Trophoblast cell (in vitro differentiated cells and primary cell): Measurements from ENCODE around the gene GPC4. TPM values are rescaled to one million over a fixed set of nuclear protein-coding genes. Genes with fewer than 3 reads are reported as not detected.

Source experiments
- DNase-seq, 2 donors: peaks; one replicate each; pipeline ENCODE4 v3.0.0-alpha.2; 2016
- H2AFZ ChIP-seq: 2 replicates; pipeline ENCODE4 v1.6.1; 2013; ENCODE audit warnings: low read length, moderate library complexity, mild to moderate bottlenecking; ENCODE audit not compliant: insufficient read depth, poor library complexity
- H2AK5ac ChIP-seq: 2 replicates; pipeline ENCODE4 v1.6.1; 2013; ENCODE audit warnings: mild to moderate bottlenecking, low read length
- H2BK120ac ChIP-seq: 2 replicates; pipeline ENCODE4 v1.6.1; 2013; ENCODE audit warnings: low read length, mild to moderate bottlenecking, moderate library complexity; ENCODE audit not compliant: insufficient read depth, poor library complexity
- H2BK12ac ChIP-seq: 2 replicates; pipeline ENCODE4 v1.6.1; 2013; ENCODE audit warnings: mild to moderate bottlenecking, low read length, moderate library complexity
- H2BK5ac ChIP-seq: 2 replicates; pipeline ENCODE4 v1.6.1; 2013; ENCODE audit warnings: low read length, low read depth, moderate library complexity, mild to moderate bottlenecking; ENCODE audit not compliant: poor library complexity
- H3K14ac ChIP-seq: 2 replicates; pipeline ENCODE4 v1.6.1; 2013; ENCODE audit warnings: mild to moderate bottlenecking, low read length
- H3K18ac ChIP-seq: 2 replicates; pipeline ENCODE4 v1.6.1; 2013; ENCODE audit warnings: mild to moderate bottlenecking, low read length
- H3K23ac ChIP-seq: 2 replicates; pipeline ENCODE4 v1.6.1; 2013; ENCODE audit warnings: low read length
- H3K27ac ChIP-seq: 2 replicates; pipeline ENCODE4 v1.5.1; 2013; ENCODE audit warnings: low read depth, mild to moderate bottlenecking, inconsistent platforms, low read length, moderate library complexity
- H3K27me3 ChIP-seq: 2 replicates; pipeline ENCODE4 v1.6.1; 2013; ENCODE audit warnings: inconsistent platforms, mild to moderate bottlenecking, low read length, moderate library complexity; ENCODE audit not compliant: insufficient read depth
- H3K36me3 ChIP-seq, 2 experiments: 1 replicate in 1 of 2; 2 replicates in 1 of 2; pipeline ENCODE4 v1.6.1; 2013; ENCODE audit warnings: low read length in 2 of 2, mild to moderate bottlenecking in 2 of 2, moderate library complexity in 1 of 2; ENCODE audit not compliant: insufficient read depth in 2 of 2, control insufficient read depth in 1 of 2
- H3K4ac ChIP-seq: 2 replicates; pipeline ENCODE4 v1.6.1; 2013; ENCODE audit warnings: low read depth, mild to moderate bottlenecking, low read length, moderate library complexity
- H3K4me1 ChIP-seq, 2 experiments: 1 replicate in 1 of 2; 2 replicates in 1 of 2; pipeline ENCODE4 v1.6.1; 2013; ENCODE audit warnings: low read length in 2 of 2, mild to moderate bottlenecking in 2 of 2, moderate library complexity in 1 of 2; ENCODE audit not compliant: insufficient read depth in 2 of 2, control insufficient read depth in 1 of 2
- H3K4me2 ChIP-seq: 2 replicates; pipeline ENCODE4 v1.6.1; 2013; ENCODE audit warnings: inconsistent platforms, mild to moderate bottlenecking, low read length, moderate library complexity
- H3K4me3 ChIP-seq: 2 replicates; pipeline ENCODE4 v1.5.1; 2013; ENCODE audit warnings: mild to moderate bottlenecking, low read depth, low read length, inconsistent platforms
- H3K79me1 ChIP-seq: one replicate; pipeline ENCODE4 v1.6.1; 2013; ENCODE audit warnings: low read length
- H3K79me2 ChIP-seq: 2 replicates; pipeline ENCODE4 v1.6.1; 2013; ENCODE audit warnings: low read length, mild to moderate bottlenecking; ENCODE audit not compliant: control insufficient read depth, insufficient read depth, poor library complexity
- H3K9ac ChIP-seq: 2 replicates; pipeline ENCODE4 v1.6.1; 2013; ENCODE audit warnings: mild to moderate bottlenecking, low read length
- H3K9me3 ChIP-seq: 2 replicates; pipeline ENCODE4 v1.6.1; 2013; ENCODE audit warnings: low read depth, mild to moderate bottlenecking, control low read depth, inconsistent platforms, low read length; ENCODE audit not compliant: insufficient read depth
- H4K12ac ChIP-seq: 2 replicates; pipeline ENCODE4 v1.6.1; 2013; ENCODE audit warnings: low read depth, mild to moderate bottlenecking, low read length, moderate library complexity
- H4K8ac ChIP-seq: 2 replicates; pipeline ENCODE4 v1.6.1; 2013; ENCODE audit warnings: low read depth, mild to moderate bottlenecking, low read length, moderate library complexity
- H4K91ac ChIP-seq: one replicate; pipeline ENCODE4 v1.6.1; 2013; ENCODE audit warnings: low read depth, mild to moderate bottlenecking, low read length, moderate library complexity
- WGBS: extraction: QIAGEN DNeasy Blood & Tissue Kit; methylation state at CpG from one replicate; pipeline ENCODE4 v1.1.7; 2013; ENCODE audit warnings: missing lambda C conversion rate; ENCODE audit not compliant: insufficient read length, insufficient coverage; ENCODE audit errors: extremely low coverage; 5-methylcytosine and 5-hydroxymethylcytosine counted together
- polyA plus RNA-seq: library from polyadenylated mRNA; stranded (reverse); fragments of 200-250 nt; gene quantifications from 2 replicates; pipeline ENCODE4 v1.2.3, GENCODE V29; 2013

The GPC4 gene
- polyA plus RNA-seq, result 57.5 and 60.5 TPM in 2 replicates

- no CpG with 5 or more reads among the region's 90 CpGs for WGBS
- Histone ChIP-seq H3K23ac (no peak within 1 kb of the TSS), H2AK5ac (peak within 1 kb of the TSS; percentile 18), H3K4ac (peak within 1 kb of the TSS; percentile 84), H3K9ac (peak within 1 kb of the TSS; percentile 97), H3K14ac (peak within 1 kb of the TSS; percentile 80), H2BK5ac (peak within 1 kb of the TSS; percentile 68), H3K79me1 (peaks cover 32% of the 10 kb centered on the region), H3K36me3 (no peaks in the 10 kb centered on the region), H4K8ac (peak within 1 kb of the TSS; percentile 25), H3K4me2 (peak within 1 kb of the TSS; percentile 79), H3K9me3 (no peaks in the 10 kb centered on the region), H2BK120ac (peak within 1 kb of the TSS; percentile 53), H4K91ac (peak within 1 kb of the TSS; percentile 66), H4K12ac (peak within 1 kb of the TSS; percentile 87), H3K4me3 (peak within 1 kb of the TSS; percentile 98), H2BK12ac (peak within 1 kb of the TSS; percentile 78), H3K79me2 (peaks cover 12% of the 10 kb centered on the region), H2AFZ (peak within 1 kb of the TSS; percentile 78), H3K27ac (peak within 1 kb of the TSS; percentile 49), H3K18ac (peak within 1 kb of the TSS; percentile 94), H3K4me1 (peaks cover 12 to 17% of the 10 kb centered on the region in 2 experiments), H3K27me3 (no peaks in the 10 kb centered on the region)
- peak; percentile 22 to 64 for DNase-seq
These were observed at the start of gene GPC4 for GRCh38 chrX:133415276-133416105. Gene GPC4 (minus strand): TSS chrX:133415489. CDS start chrX:133414965, 524 bp downstream.

GRCh38 chrX:133461231-133461630 is 45.9 kb upstream of the GPC4 start:
- no peaks in the 10 kb centered on the region for H3K79me2 ChIP-seq
- no peak overlapping the region for H3K4ac ChIP-seq
- H3K27ac ChIP-seq, result no peak overlapping the region
- no peak overlapping the region for H3K4me3 ChIP-seq
- H3K79me1 ChIP-seq, result no peaks in the 10 kb centered on the region
- no peak overlapping the region for H3K14ac ChIP-seq
- H3K4me1 ChIP-seq, result no peaks in the 10 kb centered on the region
- no peaks in the 10 kb centered on the region for H3K27me3 ChIP-seq
- no peak overlapping the region for H3K18ac ChIP-seq
- H2BK120ac ChIP-seq, result no peak overlapping the region
- no peak overlapping the region for H2BK5ac ChIP-seq
- H3K23ac ChIP-seq, result no peak overlapping the region
- no peak overlapping the region for H4K8ac ChIP-seq
- no CpG with 5 or more reads among the region's 2 CpGs for WGBS
- H3K9ac ChIP-seq, result no peak overlapping the region
- H2AFZ ChIP-seq, result no peak overlapping the region
- H2AK5ac ChIP-seq, result no peak overlapping the region
- no peak overlapping the region for H3K4me2 ChIP-seq
- no peak overlapping the region for H2BK12ac ChIP-seq
- DNase-seq, result no peak
- H4K12ac ChIP-seq, result no peak overlapping the region
- no peaks in the 10 kb centered on the region for H3K36me3 ChIP-seq
- H4K91ac ChIP-seq, result no peak overlapping the region
- no peaks in the 10 kb centered on the region for H3K9me3 ChIP-seq

DNA sequence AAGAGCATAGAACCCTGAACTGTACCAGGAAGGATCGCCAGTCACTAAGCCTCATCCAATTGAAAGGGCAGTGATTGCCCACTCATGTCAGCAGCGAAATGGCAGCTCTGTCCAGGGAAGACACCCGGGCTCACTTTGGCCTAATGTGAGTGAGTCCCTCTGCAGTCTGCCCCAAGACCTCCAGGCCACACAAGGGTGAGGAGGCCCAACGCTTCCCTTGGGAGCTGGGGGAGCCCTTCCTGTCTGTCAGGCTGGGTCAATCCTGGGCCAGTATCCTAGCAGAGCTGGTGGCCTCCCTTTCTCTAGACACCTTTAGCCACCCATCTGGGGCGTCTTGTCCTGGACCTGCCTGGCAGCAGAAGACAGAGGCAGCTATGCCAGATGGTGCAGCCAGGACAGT is 39.6 kb upstream of the GPC4 start:
- WGBS, result no CpG with 5 or more reads among the region's 5 CpGs
- H2BK5ac ChIP-seq, result no peak overlapping the region

GRCh38 chrX:133454491-133454914 is 39.2 kb upstream of the GPC4 start:
- Histone ChIP-seq H3K36me3 (no peaks in the 10 kb centered on the region), H3K79me1 (peaks cover 2% of the 10 kb centered on the region), H3K4me3 (no peak overlapping the region), H3K9ac (no peak overlapping the region), H4K8ac (peak overlapping the region; percentile 54), H2BK5ac (no peak overlapping the region), H3K14ac (no peak overlapping the region), H3K79me2 (no peaks in the 10 kb centered on the region), H3K18ac (no peak overlapping the region), H3K9me3 (no peaks in the 10 kb centered on the region), H2BK12ac (no peak overlapping the region), H4K12ac (no peak overlapping the region), H3K23ac (no peak overlapping the region), H2AK5ac (no peak overlapping the region), H2AFZ (no peak overlapping the region), H4K91ac (no peak overlapping the region), H3K27me3 (no peaks in the 10 kb centered on the region), H2BK120ac (no peak overlapping the region), H3K4ac (no peak overlapping the region), H3K4me1 (peaks cover 0 to 4% of the 10 kb centered on the region in 2 experiments), H3K4me2 (no peak overlapping the region), H3K27ac (no peak overlapping the region)
- WGBS, result no CpG with 5 or more reads among the region's 3 CpGs
- DNase-seq, result no peak

More for the DNA sequence above, 39.6 kb upstream of the GPC4 start:
- Histone ChIP-seq H3K79me1 (peaks cover 2% of the 10 kb centered on the region), H3K4me3 (no peak overlapping the region), H3K4me1 (peaks cover 0 to 4% of the 10 kb centered on the region in 2 experiments), H3K14ac (no peak overlapping the region), H3K36me3 (no peaks in the 10 kb centered on the region), H4K8ac (peak overlapping the region; percentile 54), H3K9ac (no peak overlapping the region), H2BK120ac (no peak overlapping the region), H3K4ac (no peak overlapping the region), H2AFZ (no peak overlapping the region), H4K12ac (peak overlapping the region; percentile 18), H2BK12ac (no peak overlapping the region), H3K9me3 (no peaks in the 10 kb centered on the region), H3K27me3 (no peaks in the 10 kb centered on the region), H3K23ac (no peak overlapping the region), H4K91ac (no peak overlapping the region), H3K4me2 (no peak overlapping the region), H2AK5ac (no peak overlapping the region), H3K18ac (no peak overlapping the region), H3K27ac (no peak overlapping the region), H3K79me2 (no peaks in the 10 kb centered on the region)
- no peak for DNase-seq
